Sigmoid colon (tissue), 4 donors: ENCODE measurements around the gene PYGM.

Experiments used
- CTCF ChIP-seq, 4 experiments: fragments of 450-650 bp in 3 of 4; fragments of 200-600 bp in 1 of 4; IDR thresholded peaks; one replicate each; pipeline ENCODE4 v1.5.1; 2016 to 2019; ENCODE audit warnings: antibody characterized with exemption in 4 of 4, mild to moderate bottlenecking in 3 of 4, moderate library complexity in 2 of 4
- EP300 ChIP-seq, 4 donors: sonication (generic); formaldehyde crosslinking; IDR thresholded peaks; one replicate each; pipeline ENCODE4 v1.6.1; 2017; ENCODE audit warnings: antibody characterized with exemption in 4 of 4
- POLR2A ChIP-seq, 2 donors: fragments of 450-650 bp; IDR thresholded peaks; one replicate each; pipeline ENCODE4 v1.6.1; 2016; ENCODE audit warnings: antibody characterized with exemption in 2 of 2, mild to moderate bottlenecking in 2 of 2, moderate library complexity in 2 of 2
- POLR2AphosphoS5 ChIP-seq, 4 donors: sonication (generic); formaldehyde crosslinking; IDR thresholded peaks; one replicate each; pipeline ENCODE4 v1.6.1; 2017; ENCODE audit warnings: antibody characterized with exemption in 4 of 4

- TF ChIP-seq POLR2A (IDR thresholded peaks at IDR 0.05): no peak
- no peak for TF ChIP-seq EP300 (IDR thresholded peaks at IDR 0.05)
- TF ChIP-seq CTCF (IDR thresholded peaks at IDR 0.05): no peak
- TF ChIP-seq POLR2AphosphoS5 (IDR thresholded peaks at IDR 0.05): no peak
These were observed 33.5 kb downstream of the PYGM start for GRCh38 chr11:64726211-64726641.
